ENCODE results near the gene THAP8.

DNA sequence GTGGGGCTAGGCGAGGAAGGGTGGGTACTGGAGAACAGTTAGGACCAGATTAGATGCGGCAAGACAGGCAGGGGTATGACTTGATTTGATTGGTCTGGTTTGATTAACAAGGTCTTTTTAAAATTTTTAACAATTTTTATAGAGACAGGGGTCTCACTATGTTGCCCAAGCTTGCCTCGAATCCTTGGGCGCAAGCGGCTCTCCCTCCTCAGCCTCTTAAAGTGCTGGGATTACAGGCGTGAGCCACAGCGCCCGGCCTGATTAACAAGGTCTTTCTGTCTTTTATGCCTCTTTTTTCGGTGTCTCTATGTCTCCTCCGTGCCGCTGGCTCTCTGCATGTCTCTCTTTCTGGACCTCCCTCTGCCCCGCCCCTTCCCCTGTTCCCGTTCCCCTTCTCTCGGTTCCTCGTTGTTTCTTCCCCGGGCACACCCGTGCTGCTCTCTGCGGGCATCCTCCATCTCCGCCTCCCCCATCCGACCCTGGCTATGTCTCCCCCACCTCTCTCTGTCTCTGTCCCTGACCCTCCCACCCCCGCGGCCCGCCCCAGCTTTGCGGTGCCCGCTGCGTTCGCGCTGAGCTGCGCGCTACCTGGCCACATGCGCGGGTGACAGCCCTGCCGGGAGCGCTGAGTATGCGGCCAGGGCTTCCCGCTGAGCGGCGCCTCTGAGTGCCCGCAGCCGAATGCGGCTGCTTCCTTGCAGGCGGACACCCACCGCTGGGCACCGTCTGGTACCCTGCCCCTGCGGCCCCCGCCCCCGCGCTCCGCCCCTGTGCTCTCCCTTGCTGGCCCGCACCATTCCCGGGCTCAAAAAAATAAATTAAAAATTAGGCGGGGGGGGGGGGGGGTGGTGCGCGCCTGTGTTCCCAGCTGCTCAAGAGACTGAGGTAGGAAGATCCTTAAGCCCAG, 67.2 kb downstream of the THAP8 start:
- TF ChIP-seq, protein P1, sequence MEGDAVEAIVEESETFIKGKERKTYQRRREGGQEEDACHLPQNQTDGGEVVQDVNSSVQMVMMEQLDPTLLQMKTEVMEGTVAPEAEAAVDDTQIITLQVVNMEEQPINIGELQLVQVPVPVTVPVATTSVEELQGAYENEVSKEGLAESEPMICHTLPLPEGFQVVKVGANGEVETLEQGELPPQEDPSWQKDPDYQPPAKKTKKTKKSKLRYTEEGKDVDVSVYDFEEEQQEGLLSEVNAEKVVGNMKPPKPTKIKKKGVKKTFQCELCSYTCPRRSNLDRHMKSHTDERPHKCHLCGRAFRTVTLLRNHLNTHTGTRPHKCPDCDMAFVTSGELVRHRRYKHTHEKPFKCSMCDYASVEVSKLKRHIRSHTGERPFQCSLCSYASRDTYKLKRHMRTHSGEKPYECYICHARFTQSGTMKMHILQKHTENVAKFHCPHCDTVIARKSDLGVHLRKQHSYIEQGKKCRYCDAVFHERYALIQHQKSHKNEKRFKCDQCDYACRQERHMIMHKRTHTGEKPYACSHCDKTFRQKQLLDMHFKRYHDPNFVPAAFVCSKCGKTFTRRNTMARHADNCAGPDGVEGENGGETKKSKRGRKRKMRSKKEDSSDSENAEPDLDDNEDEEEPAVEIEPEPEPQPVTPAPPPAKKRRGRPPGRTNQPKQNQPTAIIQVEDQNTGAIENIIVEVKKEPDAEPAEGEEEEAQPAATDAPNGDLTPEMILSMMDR (IDR thresholded peaks at IDR 0.05), result no peak
- no peak for TF ChIP-seq EZH2phosphoT487 (IDR thresholded peaks at IDR 0.05)

Measured in neural progenitor cell (in vitro differentiated cells).